ENCODE measurements around the gene MAFB. TPM values are rescaled to one million over a fixed set of nuclear protein-coding genes. Genes with fewer than 3 reads are reported as not detected.

Gene MAFB
- total RNA-seq, 1 experiment from 2014 or later = 7.4 TPM

DNA sequence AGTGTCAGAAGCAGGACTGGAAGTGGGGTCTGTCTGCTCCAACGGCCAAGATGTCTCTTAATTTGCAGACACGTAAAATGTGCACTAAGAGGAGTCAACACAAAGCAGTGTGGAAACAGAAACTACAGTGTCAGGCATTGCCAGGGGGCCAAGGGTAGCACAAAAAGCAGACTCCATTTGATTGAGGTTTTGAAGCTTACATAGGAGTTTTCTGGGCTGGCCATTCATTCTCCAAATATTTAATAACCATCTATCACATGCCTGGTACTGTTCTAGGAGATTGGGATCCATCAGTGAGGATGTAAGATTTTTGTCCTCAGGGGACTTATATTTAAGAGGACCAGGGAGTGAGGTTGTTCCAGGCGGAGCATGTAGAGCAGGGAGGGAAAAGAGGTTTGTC lies 29.5 kb downstream of the MAFB start:
- no peak for DNase-seq (ENCODE audit: low read depth)

- DNase-seq (ENCODE audit: low read depth) = no peak
Measured at GRCh38 chr20:40658509-40658908, 30.5 kb downstream of the MAFB start.

DNA sequence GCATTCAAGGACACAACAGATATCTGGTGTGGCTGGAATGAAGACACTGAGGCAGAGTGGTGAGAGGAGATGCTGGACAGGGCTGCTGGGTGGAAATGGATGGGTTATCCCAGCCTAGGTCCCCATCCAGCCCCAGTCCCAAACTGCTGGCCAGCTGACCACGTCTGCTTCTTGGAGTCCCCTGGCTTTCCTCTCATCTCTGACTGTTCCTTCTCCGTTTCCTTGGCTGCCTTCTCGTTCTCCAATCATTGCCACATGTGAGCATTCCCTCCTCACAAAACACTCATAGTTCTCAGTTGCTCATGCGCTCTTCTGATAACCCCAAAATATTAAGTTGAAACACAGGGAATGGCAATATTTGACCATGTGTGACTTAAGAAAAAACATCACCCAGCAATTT lies 31.5 kb downstream of the MAFB start:
- no peak for DNase-seq (ENCODE audit: low read depth)

DNA sequence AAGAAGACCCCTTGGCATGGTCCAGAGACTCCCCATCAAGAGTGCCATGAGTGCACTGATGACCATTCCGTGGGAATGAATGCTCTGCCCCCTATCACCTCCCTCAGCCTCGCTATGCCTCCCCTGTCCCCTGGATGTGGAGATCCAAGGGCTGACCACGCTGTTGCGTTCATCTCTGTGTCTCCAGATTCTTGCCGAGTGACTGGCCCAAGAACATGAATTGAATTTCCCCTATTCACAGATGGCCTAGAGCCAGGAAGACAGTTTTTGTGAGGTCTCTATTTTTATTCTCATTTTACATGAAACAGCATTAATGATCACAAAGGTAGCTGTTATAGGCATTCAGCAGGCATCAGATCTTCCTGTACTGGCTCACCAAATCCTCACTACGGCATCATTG lies 33.6 kb downstream of the MAFB start:
- DNase-seq (ENCODE audit: low read depth) = no peak

DNA sequence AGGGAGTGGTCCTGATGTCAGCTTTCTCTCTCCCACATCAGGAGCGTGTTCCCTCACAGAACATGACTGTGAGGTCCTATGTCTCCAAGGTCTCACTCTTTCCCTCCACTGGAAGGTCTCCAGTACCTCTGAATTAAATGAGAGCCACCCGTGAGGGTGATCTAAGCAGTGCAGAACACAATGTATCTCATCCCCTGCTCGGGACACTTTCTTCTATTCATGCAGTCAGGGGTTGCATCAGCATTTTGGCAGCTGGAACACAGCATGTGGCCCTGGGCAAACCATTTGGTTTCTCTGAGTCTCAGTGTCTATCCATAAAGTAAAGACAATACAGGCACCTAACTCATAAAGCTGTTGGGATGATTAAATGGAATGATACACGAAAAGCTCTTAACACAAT lies 34.2 kb downstream of the MAFB start:
- no peak for DNase-seq (ENCODE audit: low read depth)

DNA sequence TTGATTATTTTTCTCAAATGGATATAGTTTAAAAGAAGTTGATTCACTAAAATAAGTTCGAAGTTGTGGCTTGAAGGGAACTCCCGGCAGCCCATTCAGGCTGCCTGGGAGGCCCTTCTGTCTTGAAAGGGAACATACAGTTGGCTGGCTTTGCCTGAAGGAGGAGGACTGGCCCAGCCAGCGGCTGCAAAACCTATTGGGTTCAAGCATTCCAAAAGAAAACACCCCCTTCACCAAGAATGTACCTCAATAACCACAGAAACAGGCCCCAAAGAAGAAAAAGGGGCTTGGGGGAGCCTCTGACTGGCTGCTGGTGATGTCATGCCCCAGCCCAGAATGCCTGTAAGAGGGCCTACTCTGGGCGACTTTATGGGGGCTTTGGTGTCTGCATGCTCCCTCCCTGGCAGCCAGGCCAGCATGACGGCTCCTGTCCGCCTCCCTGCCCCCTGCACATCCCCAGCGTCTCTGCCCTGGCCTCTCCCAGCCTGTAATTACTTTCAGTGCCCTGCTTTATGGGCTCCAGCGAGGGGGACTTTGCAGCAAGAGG lies 36.5 kb downstream of the MAFB start:
- peak; percentile 71 for DNase-seq (ENCODE audit: low read depth)

DNA sequence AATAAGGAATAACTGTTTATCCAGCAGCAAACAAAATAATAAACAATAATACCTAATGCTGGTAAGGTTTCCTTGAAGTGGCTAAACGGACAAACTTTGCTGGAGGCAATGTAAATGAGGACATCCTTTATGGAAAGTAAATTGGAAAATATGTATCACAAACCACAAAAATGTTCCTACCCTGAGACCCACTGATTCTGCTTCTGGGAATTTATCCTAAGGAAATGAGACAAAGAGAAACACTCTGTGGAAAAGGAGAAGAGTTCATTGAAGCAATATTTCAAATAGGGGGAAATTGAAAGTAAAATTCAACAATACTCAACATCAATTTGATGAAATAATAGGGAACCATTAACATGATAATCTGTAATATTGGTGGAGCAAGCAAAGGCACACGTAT lies 37.9 kb downstream of the MAFB start:
- DNase-seq (ENCODE audit: low read depth) = peak; percentile 87

DNA sequence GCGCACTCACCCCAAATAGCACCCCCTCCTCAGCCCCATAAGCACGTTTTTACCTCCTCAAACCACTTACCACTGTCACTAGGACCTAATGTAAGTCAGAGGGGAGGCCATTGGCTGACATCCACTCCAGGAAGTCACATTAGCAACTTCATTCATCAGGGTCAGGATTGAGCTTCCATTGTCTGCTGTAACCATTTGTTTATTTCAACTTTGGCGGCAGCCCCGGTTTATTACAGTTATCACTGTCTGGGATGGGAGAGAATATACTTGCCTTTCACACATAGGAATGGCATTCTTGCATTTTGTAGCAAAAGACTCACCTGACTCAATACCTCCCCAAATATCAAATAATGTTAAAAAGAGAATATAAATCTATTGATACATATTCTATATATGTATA lies 38.3 kb downstream of the MAFB start:
- peak; percentile 83 for DNase-seq (ENCODE audit: low read depth)

DNA sequence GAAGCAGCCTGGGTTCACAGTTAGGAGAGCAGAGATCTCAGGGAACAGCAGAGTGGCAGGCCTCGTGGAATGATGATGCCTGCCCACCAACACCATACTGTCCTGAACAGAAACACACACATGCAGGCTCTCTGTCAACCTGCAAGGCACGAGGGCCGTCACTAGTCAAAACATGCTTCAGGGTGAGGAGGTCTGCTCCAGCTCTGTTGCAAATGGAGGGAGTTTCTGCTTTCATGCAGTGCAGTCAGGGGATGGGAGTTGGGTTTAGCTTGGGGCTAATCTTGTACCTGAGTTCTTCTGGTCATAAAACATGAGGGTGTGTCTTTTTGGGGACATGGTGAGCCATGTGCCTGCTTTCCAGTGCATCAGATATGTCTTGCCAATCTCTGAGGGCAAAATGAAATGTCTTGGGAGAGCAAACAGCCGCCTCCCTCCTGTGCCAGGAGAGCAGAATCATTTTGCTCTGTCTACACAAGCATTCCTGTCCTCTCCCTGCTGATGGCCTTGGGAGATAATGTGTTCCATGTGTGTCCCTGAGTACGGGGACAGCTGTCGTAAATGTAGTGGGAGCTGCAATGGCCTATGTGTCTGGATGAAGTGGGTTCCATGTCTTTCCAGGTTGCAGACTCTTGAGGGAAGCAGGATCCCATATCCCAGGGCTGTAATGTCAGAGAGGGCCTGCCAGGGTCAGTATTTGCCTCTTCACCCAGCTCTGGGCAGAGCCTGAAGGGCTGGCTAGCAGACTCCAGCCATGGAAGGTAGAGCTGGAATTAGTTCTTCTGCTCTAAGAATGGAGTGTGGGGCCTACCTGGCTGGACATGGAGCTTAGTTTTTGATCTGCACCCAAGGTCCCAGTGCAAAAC lies 40.6 kb downstream of the MAFB start:
- DNase-seq (ENCODE audit: low read depth) = no peak

DNA sequence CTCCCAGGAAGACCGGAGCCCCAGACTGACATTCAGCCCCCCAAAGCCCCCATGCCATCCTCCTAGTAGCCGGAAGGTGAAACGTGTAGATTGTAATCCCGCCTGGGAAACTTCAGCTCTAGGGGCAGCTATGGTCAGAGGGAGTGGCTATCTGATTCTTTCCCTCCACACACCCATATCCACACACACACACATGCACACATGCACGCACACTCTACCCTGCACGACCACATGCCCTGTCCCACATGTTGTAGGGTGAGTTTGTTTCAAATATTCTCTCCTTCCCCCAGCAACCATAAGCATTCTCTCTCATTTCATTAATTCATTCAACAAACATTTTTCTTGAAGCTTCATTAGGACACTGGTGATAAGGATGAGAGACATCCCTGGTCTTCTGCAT lies 42.2 kb downstream of the MAFB start:
- DNase-seq (ENCODE audit: low read depth) = no peak

GRCh38 chr20:40646361-40646760 lies 42.7 kb downstream of the MAFB start:
- no peak for DNase-seq (ENCODE audit: low read depth)

DNA sequence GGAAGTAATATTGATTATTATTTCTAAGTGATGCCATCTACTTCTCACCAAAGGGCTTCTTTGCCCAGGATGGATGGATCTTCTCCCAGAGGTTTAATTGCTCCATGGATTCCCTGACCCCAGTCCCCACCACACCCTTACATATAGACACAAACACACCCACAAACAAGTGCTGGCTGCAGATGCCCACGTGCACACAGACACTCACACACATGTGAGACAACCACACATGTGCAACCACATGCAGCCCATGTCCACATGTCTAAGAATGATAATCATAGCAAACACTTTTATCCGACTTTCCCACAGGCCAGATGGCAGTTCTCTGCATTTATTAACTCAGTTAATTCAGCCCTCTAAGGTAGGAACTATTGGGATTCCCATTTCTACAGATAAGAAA lies 44.2 kb downstream of the MAFB start:
- no peak for DNase-seq (ENCODE audit: low read depth)

DNA sequence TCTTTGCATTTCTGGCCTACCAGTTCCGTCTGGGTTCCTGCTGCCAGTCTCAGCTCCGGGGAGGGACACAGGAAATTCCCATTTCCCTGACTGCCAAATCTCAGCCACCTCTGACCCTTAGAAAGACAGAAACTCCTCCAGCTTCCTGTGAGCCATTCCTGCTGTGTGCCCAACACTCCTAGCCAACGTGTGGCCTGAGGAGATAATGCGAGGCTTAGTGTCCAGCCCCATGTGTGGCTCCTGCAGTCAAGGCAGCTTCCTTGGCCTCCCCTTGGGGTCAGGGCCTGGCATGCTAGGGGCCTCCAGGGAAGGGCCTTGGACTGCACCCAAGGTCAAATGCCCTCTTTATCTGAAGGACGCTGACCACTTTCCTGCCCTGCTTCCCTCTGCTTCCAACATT lies 45.1 kb downstream of the MAFB start:
- peak; percentile 78 for DNase-seq (ENCODE audit: low read depth)

GRCh38 chr20:40641809-40642208 lies 47.2 kb downstream of the MAFB start:
- DNase-seq (ENCODE audit: low read depth) = no peak

DNA sequence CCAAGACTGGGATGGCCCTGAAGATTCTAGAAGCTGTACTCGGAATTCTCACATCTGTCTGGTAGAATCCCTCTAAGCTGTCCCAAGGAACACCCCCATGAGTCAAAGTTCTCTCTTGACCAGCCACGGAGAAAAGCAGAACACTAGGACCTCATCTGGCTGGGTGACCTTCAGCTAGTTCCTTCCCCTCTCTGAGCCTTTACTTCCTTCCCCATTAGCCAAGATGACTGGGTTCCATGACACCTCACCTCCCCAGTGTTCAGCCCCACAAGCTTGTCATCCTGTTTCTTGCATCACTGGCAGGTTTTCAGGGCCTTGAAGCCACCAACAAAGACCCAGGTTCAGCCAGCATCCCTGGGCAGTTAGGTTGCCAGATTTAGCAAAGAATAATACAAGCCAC lies 47.8 kb downstream of the MAFB start:
- no peak for DNase-seq (ENCODE audit: low read depth)

- DNase-seq (ENCODE audit: low read depth) = no peak
Measured at GRCh38 chr20:40640667-40641066, 48.4 kb downstream of the MAFB start.

DNA sequence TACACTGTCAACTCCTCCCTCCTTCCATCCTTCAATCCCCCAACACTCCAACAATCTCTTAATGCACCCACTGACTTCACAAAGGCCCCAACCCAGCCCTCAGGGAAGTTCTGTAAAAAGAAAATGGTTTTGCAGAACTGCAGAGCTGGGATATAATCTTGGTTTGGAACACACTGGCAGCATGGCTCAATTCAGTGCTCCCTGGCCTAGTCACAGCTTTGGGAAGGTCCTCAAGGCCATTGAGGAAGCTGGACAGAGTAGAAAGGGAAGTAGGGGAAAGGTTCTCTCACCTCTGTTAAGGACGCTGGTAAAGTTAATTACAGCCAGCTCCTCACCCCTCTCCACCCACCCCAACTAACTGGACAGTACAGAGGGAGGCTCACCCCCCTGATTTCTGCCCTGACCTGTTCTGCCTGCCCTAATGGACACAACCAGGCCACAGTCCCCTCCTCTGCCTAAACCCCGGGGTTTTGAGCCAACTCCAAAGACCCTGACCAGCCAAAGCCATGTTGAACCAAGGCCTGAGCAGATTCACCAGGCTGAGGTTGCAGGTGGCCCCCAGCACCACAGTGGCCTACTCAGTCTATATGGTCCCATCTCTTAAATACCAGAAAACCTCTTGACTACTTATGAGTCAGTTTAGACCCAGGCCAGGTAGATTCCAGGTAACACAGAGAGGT lies 49.2 kb downstream of the MAFB start:
- no peak for DNase-seq (ENCODE audit: low read depth)

DNA sequence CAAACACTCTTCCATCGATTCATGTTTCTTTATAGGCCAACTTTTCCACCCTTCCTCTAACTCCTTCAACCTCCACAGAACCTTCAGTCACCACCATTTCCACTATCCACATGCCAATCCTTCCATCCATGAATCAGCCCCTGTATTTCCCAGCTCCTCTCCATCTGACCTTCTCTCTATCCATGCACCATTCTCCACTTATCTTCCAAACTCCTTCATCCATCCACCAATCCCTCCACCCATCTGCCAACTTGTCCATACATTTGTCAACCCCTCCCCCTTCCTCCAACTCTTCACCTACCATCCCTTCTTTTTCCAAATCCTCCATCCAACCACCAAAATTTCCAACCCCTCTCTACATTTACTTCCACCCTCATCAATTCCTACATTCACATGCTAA lies 49.9 kb downstream of the MAFB start:
- no peak for DNase-seq (ENCODE audit: low read depth)

DNA sequence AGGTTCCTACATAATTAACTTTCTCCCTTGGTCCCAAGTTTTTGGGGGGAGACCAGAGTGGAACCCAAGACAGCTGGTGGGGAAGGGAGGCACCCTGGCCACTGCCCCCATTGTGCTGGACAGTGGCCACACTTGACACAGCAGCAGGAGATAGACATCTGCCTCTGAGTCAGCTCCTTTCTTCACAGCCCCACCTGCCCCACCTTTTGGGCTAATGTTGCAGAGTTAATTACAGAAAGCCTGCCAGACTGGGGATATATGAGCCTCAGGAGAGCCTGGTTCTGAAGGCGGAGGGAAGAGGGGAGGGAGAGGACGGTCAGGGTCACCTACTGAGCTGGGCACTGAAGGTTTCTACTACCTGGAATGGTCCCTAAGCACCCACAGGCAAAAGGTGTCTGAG lies 50.6 kb downstream of the MAFB start:
- no peak for DNase-seq (ENCODE audit: low read depth)

DNA sequence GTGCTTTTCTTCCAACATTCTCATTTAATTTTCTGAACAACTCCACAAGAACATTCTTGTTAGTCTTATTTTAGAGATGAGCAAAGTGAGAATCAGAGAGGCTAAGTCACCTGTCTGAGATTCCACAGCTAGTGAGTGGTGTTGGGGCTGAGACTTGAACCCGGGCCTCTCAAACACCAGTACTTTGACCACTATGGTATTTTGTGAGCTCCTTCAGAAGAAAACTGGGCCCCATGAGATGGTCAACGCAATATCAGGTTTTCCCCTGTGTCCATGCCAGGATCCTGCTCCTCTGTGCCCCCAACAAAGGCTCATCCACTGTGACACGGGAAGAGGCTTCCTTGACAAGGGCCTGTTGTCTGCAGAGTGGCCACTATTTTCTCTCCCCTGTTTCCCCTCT lies 51.9 kb downstream of the MAFB start:
- no peak for DNase-seq (ENCODE audit: low read depth)

DNA sequence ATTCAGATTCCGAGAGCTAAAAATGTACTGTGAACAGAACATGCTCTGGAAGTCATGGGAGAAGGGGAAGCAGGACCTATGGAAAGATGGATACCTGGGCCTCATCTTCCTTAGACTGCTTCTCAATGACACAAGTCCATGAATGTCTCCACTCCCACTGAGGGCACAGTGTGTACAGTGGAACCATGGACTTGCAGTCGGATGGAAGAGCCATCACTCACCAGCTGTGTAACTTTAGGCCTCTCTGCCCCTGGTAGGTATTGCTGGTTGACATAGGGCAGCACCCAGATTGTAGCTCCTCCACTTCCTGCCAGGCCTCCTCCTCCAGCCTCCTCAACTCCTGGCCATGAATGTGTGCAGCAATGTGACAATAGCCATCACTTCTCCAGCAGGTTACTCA lies 52.5 kb downstream of the MAFB start:
- DNase-seq (ENCODE audit: low read depth) = no peak

GRCh38 chr20:40635971-40636370 lies 53.1 kb downstream of the MAFB start:
- DNase-seq (ENCODE audit: low read depth) = no peak

All from M059J (cell line).